ENCODE data around the gene MICA. TPM values are rescaled to one million over a fixed set of nuclear protein-coding genes. Genes with fewer than 3 reads are reported as not detected.

Gene MICA
- total and polyA plus RNA-seq, 9 of the 15 experiments (the other 6 are each of a cell fraction or from before 2014, with no cell fraction given) = 11.8 to 24.6 (median 16.7) TPM

DNA sequence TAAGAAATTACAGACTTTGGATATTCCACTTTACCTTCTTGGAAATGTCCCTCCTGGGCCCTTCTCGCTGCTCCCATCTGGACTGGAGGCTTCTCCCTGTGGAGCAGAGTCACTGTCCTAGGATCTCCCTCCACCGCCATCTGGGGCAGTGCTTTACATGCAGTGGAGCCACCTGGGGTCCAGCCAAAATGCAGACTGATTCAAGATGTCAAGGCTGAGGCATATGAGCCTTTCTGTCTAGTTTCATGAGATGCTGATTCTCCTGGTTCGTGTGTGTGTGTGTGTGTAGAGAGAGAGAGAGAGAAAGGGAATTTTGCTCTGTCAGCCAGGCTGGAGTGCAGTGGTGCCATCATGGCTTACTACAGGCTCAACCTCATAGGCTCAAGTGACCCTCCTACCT lies 14.9 kb downstream of the MICA start:
- ChIA-PET CTCF (ENCODE audit: low intra/inter-chr PET ratio) (no interaction called here), POLR2A (no interaction called here)
- Histone ChIP-seq H3K79me2 (ENCODE audit: control insufficient read depth, insufficient read depth, low read length) (no peaks in the 10 kb centered on the region), H3K27me3 (ENCODE audit: control insufficient read depth in 2 of 2, insufficient read depth in 2 of 2, low read length in 2 of 2) (peaks cover 0 to 10% of the 10 kb centered on the region in 2 experiments; a peak in 1 of 5 replicates), H3K9me3 (replicated peaks; ENCODE audit: control insufficient read depth, insufficient read depth, low read depth, low read length) (no peaks in the 10 kb centered on the region), H3K4me1 (replicated peaks in 1 of 2; ENCODE audit: control insufficient read depth in 2 of 2, insufficient read depth in 2 of 2, low read length in 2 of 2) (peaks cover 0 to 5% of the 10 kb centered on the region in 2 experiments; a peak in 4 of 5 replicates), H3K27ac (ENCODE audit: extremely low read depth, low read depth, low read length) (no peak overlapping the region), H4K20me1 (replicated peaks; ENCODE audit: control insufficient read depth, insufficient read depth, low read length) (no peaks in the 10 kb centered on the region), H3K4me3 (no peak overlapping the region), H2AFZ (ENCODE audit: low read depth, low read length) (no peak overlapping the region), H3K9ac (ENCODE audit: insufficient read depth in 1 of 2, low read depth in 2 of 2, low read length in 2 of 2) (no peak overlapping the region), H3K36me3 (ENCODE audit: control insufficient read depth, insufficient read depth, low read length) (peaks cover 21% of the 10 kb centered on the region; the same call in 1 of the 3 replicates), H3K4me2 (ENCODE audit: insufficient read depth, low read length) (no peak overlapping the region), H3K9me1 (ENCODE audit: control insufficient read depth, insufficient read depth, low read length) (no peaks in the 10 kb centered on the region)
- DNase-seq (ENCODE audit: extremely low read depth in 1 of 4, low spot score in 3 of 4) (no peak), ATAC-seq (no peak), FAIRE-seq (no peak)
- TF ChIP-seq, protein P1, sequence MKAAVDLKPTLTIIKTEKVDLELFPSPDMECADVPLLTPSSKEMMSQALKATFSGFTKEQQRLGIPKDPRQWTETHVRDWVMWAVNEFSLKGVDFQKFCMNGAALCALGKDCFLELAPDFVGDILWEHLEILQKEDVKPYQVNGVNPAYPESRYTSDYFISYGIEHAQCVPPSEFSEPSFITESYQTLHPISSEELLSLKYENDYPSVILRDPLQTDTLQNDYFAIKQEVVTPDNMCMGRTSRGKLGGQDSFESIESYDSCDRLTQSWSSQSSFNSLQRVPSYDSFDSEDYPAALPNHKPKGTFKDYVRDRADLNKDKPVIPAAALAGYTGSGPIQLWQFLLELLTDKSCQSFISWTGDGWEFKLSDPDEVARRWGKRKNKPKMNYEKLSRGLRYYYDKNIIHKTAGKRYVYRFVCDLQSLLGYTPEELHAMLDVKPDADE (conservative IDR thresholded peaks at IDR 0.05; ENCODE audit: control insufficient read depth, low read depth, low read length) = no peak
- TF ChIP-seq ZNF253 (CRISPR knock-in tag; conservative IDR thresholded peaks at IDR 0.05) = no peak
- no peak for TF ChIP-seq KDM2B (CRISPR knock-in tag; IDR thresholded peaks at IDR 0.05)
- TF ChIP-seq, protein P2, sequence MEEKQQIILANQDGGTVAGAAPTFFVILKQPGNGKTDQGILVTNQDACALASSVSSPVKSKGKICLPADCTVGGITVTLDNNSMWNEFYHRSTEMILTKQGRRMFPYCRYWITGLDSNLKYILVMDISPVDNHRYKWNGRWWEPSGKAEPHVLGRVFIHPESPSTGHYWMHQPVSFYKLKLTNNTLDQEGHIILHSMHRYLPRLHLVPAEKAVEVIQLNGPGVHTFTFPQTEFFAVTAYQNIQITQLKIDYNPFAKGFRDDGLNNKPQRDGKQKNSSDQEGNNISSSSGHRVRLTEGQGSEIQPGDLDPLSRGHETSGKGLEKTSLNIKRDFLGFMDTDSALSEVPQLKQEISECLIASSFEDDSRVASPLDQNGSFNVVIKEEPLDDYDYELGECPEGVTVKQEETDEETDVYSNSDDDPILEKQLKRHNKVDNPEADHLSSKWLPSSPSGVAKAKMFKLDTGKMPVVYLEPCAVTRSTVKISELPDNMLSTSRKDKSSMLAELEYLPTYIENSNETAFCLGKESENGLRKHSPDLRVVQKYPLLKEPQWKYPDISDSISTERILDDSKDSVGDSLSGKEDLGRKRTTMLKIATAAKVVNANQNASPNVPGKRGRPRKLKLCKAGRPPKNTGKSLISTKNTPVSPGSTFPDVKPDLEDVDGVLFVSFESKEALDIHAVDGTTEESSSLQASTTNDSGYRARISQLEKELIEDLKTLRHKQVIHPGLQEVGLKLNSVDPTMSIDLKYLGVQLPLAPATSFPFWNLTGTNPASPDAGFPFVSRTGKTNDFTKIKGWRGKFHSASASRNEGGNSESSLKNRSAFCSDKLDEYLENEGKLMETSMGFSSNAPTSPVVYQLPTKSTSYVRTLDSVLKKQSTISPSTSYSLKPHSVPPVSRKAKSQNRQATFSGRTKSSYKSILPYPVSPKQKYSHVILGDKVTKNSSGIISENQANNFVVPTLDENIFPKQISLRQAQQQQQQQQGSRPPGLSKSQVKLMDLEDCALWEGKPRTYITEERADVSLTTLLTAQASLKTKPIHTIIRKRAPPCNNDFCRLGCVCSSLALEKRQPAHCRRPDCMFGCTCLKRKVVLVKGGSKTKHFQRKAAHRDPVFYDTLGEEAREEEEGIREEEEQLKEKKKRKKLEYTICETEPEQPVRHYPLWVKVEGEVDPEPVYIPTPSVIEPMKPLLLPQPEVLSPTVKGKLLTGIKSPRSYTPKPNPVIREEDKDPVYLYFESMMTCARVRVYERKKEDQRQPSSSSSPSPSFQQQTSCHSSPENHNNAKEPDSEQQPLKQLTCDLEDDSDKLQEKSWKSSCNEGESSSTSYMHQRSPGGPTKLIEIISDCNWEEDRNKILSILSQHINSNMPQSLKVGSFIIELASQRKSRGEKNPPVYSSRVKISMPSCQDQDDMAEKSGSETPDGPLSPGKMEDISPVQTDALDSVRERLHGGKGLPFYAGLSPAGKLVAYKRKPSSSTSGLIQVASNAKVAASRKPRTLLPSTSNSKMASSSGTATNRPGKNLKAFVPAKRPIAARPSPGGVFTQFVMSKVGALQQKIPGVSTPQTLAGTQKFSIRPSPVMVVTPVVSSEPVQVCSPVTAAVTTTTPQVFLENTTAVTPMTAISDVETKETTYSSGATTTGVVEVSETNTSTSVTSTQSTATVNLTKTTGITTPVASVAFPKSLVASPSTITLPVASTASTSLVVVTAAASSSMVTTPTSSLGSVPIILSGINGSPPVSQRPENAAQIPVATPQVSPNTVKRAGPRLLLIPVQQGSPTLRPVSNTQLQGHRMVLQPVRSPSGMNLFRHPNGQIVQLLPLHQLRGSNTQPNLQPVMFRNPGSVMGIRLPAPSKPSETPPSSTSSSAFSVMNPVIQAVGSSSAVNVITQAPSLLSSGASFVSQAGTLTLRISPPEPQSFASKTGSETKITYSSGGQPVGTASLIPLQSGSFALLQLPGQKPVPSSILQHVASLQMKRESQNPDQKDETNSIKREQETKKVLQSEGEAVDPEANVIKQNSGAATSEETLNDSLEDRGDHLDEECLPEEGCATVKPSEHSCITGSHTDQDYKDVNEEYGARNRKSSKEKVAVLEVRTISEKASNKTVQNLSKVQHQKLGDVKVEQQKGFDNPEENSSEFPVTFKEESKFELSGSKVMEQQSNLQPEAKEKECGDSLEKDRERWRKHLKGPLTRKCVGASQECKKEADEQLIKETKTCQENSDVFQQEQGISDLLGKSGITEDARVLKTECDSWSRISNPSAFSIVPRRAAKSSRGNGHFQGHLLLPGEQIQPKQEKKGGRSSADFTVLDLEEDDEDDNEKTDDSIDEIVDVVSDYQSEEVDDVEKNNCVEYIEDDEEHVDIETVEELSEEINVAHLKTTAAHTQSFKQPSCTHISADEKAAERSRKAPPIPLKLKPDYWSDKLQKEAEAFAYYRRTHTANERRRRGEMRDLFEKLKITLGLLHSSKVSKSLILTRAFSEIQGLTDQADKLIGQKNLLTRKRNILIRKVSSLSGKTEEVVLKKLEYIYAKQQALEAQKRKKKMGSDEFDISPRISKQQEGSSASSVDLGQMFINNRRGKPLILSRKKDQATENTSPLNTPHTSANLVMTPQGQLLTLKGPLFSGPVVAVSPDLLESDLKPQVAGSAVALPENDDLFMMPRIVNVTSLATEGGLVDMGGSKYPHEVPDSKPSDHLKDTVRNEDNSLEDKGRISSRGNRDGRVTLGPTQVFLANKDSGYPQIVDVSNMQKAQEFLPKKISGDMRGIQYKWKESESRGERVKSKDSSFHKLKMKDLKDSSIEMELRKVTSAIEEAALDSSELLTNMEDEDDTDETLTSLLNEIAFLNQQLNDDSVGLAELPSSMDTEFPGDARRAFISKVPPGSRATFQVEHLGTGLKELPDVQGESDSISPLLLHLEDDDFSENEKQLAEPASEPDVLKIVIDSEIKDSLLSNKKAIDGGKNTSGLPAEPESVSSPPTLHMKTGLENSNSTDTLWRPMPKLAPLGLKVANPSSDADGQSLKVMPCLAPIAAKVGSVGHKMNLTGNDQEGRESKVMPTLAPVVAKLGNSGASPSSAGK (IDR thresholded peaks at IDR 0.05) = no peak
- TF ChIP-seq JUND (IDR thresholded peaks at IDR 0.05; ENCODE audit: borderline replicate concordance, low read depth, low read length) = no peak
- TF ChIP-seq JUND (tag; IDR thresholded peaks at IDR 0.05; ENCODE audit: borderline replicate concordance, low read depth, low read length) = no peak
- no peak for TF ChIP-seq MAFF (IDR thresholded peaks at IDR 0.05; ENCODE audit: low read length)
- in situ Hi-C loops (cut with MboI) = no loop called here
- BruUV-seq (replicated peaks) = no TSS peak
- intact Hi-C loops (cut with micrococcal nuclease) = no loop called here
- WGBS (ENCODE audit: insufficient coverage, low coverage, missing lambda C conversion rate) = 39% methylated on average over 3 of the region's 3 CpGs
